ENCODE data around the gene HAUS5.
A peak's percentile ranks its signal among the peaks of the same experiment; 100 is the strongest.

HAUS5 gene

DNA sequence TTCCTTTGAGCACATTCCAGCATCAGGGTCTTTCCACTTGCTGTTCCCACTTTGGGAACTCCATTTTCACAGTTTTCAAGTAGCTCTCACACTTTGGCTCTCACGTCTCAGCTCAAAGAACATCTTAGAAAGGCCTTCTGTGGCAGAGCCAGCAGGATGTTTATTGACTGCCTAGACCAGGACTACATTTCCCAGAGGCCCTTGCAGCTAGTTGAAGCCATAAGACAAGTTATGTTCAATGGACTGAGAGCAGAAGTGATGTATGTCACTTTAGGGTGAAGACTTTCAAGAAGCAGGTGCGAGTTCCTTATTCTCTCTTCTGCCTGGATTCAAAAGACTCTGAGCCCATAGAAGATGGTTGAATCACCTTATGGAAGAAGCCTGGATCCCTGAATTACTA lies 4.3 kb upstream of the HAUS5 start:
- DNase-seq, result peak; percentile 44

DNA sequence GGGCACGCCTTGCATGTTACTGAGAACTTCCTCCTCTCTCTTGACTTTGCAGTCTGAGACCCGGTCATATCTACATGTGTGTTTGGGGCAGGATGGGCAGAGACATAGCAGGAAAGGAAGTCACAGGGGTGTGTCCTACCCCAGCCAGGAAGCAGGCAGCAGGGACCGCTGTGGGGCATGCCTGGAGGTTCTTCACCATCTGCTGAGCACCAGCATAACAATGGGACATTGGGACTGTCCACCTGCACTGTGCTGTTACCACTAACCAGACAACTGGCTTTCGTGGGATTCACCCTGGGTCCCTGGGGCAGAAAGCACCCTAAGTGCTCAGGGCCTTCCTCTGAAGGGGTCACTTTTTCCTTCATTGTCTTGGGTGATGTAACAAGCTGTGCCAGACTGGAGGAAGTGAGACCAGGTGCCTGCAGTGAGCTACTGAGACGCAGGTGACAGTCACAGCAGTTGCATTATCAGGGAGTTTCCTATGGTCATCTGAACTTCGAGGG lies 2.6 kb upstream of the HAUS5 start:
- DNase-seq, result peak; percentile 81

DNA sequence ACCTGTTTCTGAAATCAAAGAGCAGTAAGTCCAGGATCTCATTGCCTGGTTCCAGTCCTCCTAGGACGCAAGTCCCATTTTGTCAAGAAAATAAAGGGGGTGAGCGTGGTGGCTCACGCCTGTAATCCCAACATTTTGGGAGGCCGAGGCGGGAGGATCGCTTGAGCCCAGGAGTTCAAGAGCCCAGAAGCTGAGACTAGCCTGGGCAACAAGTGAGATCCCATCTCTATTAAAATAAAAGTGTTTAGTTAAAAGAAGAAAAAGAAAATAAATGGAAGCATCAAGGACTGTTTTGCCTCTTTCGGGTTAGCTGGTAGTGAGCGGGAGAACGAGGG lies 344 bp upstream of the HAUS5 start:
- no peak for DNase-seq

DNA sequence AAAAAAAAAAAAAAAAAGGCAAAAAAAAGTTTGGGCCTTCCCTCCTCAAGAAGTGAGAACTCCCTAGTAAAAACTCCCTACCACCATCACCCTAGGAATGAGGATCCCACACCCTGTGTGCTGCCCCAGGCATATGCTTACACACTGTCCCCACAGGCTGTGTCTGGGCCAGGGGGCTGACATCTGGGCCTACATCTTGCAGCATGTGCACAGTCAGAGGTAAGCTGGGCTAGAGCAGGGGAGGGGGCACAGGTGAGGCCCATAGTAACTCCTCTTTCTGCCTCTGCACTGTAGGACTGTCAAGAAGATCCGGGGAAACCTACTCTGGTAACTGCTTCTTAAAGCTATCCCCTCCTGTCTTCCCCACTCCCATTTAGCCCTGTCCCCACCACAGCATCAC lies 1.0 kb downstream of the HAUS5 start:
- no peak for DNase-seq

DNA sequence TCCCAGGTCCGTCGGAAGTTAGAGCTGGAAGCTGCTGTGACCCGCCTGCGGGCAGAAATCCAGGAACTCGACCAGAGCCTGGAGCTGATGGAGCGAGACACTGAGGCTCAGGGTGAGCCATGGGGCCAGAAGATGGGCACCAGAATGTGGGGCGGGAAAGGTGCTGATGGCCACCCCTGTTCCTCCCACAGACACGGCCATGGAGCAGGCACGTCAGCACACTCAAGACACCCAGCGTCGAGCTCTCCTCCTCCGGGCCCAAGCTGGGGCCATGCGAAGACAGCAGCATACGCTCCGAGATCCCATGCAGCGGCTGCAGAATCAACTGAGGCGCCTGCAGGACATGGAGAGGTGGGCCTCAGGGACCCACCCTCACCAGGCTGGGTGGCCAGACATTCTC lies 2.5 kb downstream of the HAUS5 start:
- DNase-seq, result no peak

DNA sequence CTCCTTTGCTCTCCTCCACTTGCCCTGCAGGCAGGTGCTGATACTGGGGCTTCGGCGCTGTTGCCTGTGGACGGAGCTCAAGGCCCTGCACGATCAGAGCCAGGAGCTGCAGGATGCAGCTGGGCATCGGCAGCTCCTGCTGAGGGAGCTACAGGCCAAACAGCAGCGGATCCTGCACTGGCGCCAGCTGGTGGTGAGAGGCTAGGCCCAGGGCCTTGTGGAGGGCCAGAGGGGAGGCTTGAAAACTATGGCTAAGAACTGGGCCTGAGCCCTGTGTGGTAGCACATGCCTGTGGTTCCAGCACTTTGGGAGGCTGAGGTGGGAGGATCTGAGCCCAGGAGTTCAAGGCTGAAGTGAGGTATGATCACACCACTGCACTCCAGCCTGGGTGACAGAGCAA lies 6.3 kb downstream of the HAUS5 start:
- DNase-seq, result no peak

DNA sequence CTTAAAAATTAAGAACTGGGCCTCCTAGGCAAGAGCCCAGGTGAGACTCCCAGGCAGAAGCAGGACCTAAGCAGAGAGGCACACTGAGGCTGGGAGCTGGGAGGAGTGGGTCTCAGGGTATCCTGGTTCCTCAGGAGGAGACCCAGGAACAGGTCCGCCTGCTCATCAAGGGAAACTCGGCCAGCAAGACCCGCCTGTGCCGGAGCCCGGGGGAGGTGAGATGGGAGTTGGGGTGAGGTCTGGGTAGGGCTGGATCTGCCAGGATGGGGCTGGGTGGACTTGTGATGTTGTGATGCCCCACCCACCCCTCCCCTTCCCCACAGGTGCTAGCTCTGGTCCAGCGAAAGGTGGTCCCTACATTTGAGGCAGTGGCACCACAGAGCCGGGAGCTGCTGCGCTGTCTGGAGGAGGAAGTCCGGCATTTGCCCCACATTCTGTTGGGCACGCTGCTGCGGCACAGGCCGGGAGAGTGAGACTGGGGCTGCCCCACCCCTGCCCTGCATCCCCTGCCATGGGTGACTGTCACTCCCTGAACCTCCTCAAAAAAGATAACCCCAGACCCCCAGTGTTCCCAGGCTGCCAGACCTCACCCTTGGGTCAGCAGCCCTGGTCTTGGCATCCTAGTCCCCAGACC lies 6.9 kb downstream of the HAUS5 start:
- no peak for DNase-seq

DNA sequence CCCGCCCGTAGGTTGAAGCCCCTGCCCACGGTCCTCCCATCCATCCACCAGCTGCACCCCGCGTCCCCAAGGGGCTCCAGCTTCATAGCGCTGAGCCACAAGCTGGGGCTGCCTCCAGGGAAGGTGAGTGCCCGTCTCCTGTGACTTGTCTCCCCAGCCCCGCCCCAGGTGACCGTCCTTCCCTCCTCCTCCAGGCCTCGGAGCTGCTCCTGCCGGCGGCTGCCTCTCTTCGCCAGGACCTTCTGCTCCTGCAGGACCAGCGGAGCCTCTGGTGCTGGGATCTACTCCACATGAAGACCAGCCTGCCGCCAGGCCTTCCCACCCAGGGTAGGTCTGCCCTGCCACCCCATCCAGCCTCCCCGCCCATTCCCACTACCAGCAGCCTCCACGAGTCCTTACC lies 7.5 kb downstream of the HAUS5 start:
- DNase-seq, result no peak

DNA sequence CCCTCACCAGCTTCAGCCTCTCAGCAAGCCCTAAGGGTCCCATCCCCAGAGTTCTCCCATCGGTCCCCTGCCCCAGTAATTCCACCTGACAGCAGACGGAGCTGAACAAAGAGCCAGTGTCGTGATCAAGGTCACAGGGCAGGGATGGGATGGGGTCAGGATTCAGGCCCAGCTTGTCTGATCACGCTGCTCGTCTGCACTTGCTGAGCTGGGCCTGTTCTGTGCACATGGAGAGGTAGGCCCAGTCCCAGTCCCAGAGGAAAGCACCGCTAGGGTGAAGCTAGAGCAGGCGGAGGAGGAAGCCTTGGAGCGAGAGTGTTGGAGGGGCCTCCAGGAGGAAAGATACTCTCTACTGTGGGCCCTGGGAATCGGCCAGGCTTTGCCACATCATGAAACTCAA lies 9.2 kb downstream of the HAUS5 start:
- DNase-seq, result no peak

DNA sequence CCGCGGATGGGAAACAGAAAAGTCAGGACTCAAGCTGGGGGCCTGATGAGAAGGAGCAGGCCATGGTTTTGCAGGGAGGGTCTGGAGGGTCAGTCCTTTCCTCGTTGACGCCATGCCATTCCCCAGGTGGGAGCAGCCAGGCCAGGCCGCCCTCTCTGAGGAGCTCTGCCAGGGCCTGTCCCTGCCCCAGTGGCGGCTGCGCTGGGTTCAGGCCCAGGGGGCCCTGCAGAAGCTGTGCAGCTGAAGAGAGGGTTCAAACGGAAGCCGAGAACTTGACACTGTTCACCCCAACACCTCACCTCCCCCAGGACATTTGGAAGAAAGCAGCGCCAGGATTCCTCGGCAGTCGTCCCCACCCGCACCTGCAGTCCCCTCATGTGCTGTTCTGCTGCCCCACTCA lies 10.2 kb downstream of the HAUS5 start:
- DNase-seq, result no peak

DNA sequence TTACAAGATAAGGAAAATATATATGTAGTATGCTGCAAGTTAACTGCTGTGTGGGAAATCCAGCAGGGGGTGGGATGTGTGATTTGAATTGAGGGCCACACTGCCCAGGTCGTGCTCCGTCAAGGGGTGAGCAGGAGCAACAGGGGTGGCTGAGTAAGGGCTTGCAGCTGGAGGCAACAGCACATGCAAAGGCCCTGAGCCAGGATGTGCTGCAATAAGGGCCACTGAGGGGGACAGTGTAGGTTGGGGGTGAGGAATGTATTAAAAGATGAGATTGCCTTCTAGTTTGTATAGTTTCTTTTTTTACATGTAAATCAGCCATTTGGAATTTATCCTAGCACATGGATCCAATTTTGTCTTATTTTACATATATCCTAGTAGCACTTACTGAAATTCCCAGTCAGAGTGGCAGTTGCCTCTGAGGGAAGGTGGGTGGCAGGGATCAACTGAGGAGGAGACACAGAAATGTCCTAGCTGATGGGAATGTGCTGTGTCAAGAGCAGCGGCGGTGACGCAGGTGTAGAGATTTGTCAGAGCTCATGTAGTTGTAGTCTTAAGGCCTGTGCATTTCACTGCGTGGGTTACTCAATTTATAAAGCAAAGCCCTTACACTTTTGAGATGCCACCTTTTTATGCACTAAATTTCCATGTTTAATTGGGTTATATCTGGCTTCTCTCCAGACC lies 10.9 kb downstream of the HAUS5 start:
- DNase-seq, result no peak

DNA sequence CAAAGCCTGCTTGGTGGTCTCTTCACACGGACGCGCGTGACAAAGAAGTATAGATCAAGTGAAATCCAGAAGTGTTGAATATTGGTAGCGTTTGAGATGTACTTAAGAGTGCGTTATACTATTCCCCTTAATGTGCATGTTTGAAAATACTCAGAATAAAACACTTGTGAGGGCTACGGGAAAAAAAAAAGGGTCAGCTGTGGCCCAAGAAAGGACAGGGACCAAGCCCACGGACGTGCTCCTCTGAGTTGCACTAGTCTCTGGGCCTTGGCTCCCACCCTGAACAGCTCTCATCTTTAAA lies 15.7 kb downstream of the HAUS5 start:
- DNase-seq, result no peak

DNA sequence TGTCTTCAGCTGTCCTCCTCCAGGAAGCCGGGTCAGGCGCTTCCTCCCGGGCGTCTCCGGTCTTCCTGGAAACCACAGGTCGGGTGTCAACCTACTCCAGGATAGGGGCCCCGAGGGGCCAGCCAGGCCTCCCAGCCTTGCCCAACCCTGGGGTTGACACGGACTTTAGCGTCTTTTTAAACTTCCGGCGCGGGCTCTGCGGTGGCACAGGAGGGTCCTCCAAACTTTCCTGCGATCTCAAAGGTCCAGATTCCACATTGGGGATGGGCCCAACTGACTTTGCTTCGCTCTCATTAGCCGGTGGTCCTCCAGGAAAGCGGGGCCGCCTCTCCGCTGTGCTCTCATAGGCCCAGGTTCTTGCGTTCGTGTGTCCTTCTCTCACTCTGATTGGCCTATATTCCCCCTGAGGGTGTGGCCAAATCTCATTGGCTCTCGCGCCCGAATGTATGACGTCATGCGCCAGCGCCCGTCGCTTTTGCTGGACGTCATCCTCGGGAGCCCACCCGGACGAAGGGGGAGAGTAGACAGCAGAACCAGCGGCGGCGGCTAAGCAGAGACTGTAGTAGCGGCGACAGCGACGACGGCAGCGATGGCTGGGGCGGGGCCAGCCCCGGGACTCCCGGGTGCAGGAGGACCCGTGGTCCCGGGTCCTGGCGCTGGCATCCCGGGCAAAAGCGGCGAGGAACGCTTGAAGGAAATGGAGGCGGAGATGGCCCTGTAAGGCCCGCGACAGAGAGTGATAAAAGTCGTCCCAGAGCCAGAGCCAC lies 16.2 kb downstream of the HAUS5 start, which contains the start of gene RBM42:
Gene RBM42 (plus strand): TSS at position 472 of the 767 bp plus-strand sequence. CDS start 118 bp downstream, at position 590.
- peak; percentile 100 for DNase-seq

DNA sequence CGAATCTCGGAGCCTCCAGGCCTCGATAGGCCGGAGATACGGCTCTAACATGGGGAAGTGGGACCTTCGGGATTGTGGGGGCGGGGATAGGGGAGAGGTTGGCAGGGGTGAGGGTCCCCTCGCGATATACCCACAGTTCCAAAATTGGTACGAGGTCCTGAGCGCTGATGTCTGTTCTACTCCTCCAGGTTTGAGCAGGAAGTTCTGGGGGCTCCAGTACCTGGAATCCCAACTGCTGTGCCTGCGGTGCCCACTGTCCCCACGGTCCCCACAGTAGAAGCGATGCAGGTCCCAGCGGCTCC lies 16.7 kb downstream of the HAUS5 start:
- no peak for DNase-seq

DNA sequence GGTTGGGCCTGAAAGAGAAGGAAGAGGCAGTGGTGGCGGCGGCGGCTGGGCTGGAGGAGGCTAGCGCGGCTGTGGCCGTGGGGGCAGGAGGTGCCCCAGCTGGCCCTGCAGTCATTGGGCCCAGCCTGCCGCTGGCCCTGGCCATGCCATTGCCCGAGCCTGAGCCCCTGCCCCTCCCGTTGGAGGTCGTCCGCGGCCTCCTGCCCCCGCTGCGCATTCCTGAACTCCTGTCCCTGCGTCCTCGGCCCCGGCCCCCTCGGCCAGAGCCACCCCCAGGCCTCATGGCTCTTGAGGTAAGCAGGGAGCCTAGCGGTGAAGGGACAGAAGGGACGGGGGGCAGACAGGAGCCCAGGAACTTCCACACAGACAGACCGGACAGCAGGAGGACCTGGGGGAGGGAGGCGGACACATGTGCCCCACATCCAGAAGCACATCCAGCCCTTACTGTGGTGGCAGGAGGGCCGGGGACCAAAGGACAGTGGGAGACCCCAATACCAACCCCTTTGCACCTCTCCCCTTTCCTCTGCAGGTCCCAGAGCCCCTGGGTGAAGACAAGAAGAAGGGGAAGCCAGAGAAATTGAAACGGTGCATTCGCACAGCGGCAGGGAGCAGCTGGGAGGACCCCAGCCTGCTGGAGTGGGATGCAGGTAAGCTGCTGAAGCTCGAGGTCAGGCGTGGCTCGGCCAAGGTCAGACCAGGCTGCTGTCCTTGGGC lies 21.3 kb downstream of the HAUS5 start:
- DNase-seq, result no peak

DNA sequence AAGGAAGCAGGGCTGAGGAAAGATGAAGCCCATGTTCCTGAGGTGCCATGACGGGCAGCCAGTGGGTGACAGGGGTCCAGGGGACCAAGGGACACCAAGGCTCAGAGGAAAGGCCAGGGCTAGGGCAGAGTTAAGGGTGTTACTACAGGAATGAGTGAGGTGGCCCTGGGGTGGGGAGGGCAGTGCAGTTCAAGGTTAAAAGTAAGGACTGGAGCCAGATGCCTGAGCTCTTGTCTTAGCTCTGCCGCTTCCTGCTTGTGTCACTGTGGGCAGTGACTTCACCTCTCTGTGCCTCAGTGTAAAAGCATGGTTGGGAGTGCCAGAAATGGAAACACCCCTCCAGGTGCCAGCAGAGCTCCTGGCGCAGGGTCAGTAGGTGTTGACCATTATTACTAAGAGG lies 24.1 kb downstream of the HAUS5 start:
- no peak for DNase-seq

DNA sequence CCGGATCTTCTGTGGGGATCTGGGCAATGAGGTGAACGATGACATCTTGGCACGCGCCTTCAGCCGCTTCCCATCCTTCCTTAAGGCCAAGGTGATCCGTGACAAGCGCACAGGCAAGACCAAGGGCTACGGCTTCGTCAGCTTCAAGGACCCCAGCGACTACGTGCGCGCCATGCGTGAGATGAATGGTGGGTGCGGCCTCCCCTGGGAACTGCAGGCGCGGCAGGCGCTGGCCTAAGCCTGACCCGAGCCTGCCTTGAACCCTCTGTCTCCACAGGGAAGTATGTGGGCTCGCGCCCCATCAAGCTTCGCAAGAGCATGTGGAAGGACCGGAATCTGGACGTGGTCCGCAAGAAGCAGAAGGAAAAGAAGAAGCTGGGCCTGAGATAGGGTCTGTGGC lies 24.6 kb downstream of the HAUS5 start:
- no peak for DNase-seq

DNA sequence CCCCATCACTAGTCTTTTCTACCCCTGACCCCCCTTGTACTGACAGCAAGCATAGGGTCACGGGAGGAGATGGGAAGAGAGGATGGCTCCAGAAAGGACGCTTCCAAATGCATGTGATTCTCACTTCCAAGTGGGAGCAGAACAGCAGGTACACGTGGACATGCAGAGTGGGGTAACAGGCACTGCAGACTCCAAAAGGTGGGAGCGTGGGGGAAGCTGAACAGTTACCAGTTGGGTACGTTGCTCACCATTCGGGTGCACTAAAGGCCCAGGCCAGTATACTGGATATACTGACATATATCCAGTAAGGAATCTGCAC lies 26.7 kb downstream of the HAUS5 start:
- no peak for DNase-seq

DNA sequence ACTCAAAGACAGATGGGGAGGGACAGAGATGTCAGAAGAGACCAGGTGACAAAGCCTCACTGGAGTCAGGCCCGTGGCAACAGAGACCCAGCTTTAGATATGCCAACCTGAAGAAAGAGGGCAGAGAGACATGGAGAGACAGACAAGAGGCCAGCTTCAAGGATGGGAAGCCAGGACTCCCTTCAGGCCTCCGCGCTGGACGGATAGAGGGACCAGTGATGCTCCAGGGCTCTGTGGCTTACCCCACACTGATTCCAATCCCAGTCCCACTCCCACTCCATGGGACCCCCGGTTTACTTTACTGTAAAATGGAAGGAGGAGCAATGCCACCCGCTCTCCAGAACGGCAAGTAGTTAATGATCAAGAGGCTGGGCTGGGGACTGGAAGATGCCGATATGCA lies 27.3 kb downstream of the HAUS5 start:
- no peak for DNase-seq

DNA sequence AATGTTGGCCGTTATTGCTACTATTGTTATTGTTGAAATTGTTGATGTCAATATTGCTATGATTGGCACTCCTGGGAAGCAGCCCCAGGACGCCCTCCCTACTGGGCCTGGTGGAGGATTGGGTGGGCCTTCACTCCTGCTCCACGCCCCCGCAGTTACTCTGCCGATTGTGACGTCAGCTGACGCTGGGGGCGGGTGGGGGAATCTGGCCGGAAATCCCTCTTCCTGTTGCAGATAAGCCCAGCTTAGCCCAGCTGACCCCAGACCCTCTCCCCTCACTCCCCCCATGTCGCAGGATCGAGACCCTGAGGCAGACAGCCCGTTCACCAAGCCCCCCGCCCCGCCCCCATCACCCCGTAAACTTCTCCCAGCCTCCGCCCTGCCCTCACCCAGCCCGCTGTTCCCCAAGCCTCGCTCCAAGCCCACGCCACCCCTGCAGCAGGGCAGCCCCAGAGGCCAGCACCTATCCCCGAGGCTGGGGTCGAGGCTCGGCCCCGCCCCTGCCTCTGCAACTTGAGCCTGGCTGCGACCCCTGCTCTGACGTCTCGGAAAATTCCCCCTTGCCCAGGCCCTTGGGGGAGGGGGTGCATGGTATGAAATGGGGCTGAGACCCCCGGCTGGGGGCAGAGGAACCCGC lies 29.1 kb downstream of the HAUS5 start, which contains the start of gene ETV2:
Gene ETV2 (plus strand): TSS at position 231 of the 637 bp plus-strand sequence. CDS start 716 bp downstream, outside the sequence.
- DNase-seq, result peak; percentile 82

DNA sequence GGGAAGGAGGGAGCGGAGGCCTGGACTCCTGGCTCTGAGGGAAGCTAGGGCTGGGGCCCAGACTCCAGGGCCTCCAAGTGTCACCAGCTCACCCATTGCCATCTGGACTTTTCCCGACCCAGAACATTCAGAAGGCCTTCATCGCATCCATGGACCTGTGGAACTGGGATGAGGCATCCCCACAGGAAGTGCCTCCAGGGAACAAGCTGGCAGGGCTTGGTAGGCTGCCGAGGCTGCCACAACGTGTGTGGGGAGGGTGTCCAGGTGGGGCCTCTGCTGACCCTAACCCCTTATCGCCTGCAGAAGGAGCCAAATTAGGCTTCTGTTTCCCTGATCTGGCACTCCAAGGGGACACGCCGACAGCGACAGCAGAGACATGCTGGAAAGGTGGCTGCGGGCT lies 29.8 kb downstream of the HAUS5 start:
- no peak for DNase-seq

DNA sequence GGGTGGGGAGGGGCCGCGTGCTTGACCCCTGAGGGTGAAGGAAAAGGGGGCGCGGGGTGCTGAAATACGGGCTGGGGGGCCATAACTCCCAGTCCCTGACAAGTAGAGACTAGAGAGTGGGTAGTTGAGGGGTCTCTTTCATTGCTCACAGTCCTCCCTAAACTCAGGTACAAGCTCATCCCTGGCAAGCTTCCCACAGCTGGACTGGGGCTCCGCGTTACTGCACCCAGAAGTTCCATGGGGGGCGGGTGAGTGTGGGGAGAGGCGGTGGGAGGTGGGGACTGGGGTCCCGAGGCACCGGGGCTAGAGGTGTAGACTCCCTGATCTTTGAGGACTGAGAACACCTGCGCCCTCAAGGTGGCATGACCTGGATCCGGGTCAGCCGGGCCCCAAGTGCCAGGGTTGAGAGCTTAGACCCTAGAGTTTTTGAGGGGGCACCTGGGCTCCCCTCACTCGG lies 30.3 kb downstream of the HAUS5 start:
- DNase-seq, result no peak

Data from hematopoietic multipotent progenitor cell treated with erythropoietin and hydrocortisone succinate and interleukin-3 and kit ligand, for 4 days (in vitro differentiated cells).